GM12878 (cell line): Measurements from ENCODE around the gene PRICKLE4. TPM values are rescaled to one million over a fixed set of nuclear protein-coding genes. Genes with fewer than 3 reads are reported as not detected.

Experiments used
- CREM ChIP-seq: IDR thresholded peaks from 2 replicates; pipeline ENCODE4 v1.6.1; 2014; ENCODE audit warnings: antibody characterized with exemption, low read depth
- KAT2A ChIP-seq: conservative IDR thresholded peaks from 2 replicates; pipeline ENCODE4 v1.6.1; 2011; ENCODE audit warnings: low read depth, low read length; ENCODE audit not compliant: control insufficient read depth
- PML ChIP-seq: IDR thresholded peaks from 2 replicates; pipeline ENCODE4 v1.6.1; 2012; ENCODE audit warnings: low read length, inconsistent platforms
- POLR2A ChIP-seq: IDR thresholded peaks from 2 replicates; pipeline ENCODE4 v1.6.1; 2011; ENCODE audit warnings: low read depth, mild to moderate bottlenecking, low read length
- POU2F2 ChIP-seq: IDR thresholded peaks from 3 replicates; pipeline ENCODE4 v1.6.1; 2011; ENCODE audit warnings: low read depth, mild to moderate bottlenecking, low read length, borderline replicate concordance
- SIN3A ChIP-seq: IDR thresholded peaks from 2 replicates; pipeline ENCODE4 v1.6.1; 2012; ENCODE audit warnings: low read depth, low read length, improper control_type of control experiment
- SMARCA5 ChIP-seq: fragments of 450-650 bp; IDR thresholded peaks from 2 replicates; pipeline ENCODE4 v1.6.1; 2017; ENCODE audit warnings: mild to moderate bottlenecking
- SREBF2 ChIP-seq: IDR thresholded peaks from 2 replicates; pipeline ENCODE4 v1.6.1; 2012; ENCODE audit warnings: mild to moderate bottlenecking, low read length
- SUZ12 ChIP-seq: fragments of 200-600 bp; sonication (generic); IDR thresholded peaks from one replicate; pipeline ENCODE4 v1.6.1; 2018; ENCODE audit warnings: antibody characterized with exemption, mild to moderate bottlenecking; ENCODE audit not compliant: unreplicated experiment
- TCF12 ChIP-seq: IDR thresholded peaks from 2 replicates; pipeline ENCODE4 v1.6.1; 2011; ENCODE audit warnings: low read depth, mild to moderate bottlenecking, low read length
- ZNF622 ChIP-seq: fragments of 450-650 bp; IDR thresholded peaks from 2 replicates; pipeline ENCODE4 v1.6.1; 2017; ENCODE audit warnings: mild to moderate bottlenecking, inconsistent platforms
- ZZZ3 ChIP-seq: IDR thresholded peaks from 2 replicates; pipeline ENCODE4 v1.6.1; 2011; ENCODE audit warnings: low read depth; ENCODE audit not compliant: control insufficient read depth, insufficient read length
- polyA plus RNA-seq, 11 experiments: library from polyadenylated mRNA; depleted of rRNA in 4 of 11; unstranded in 6 of 11; stranded (reverse) in 5 of 11; fragments of >200 nt; fragmentation: Nextera tagmentation in 4 of 11; fragmentation: Illumina TruSeq in 1 of 11; extraction: Ambion mirVana in 4 of 11; extraction: Trizol in 1 of 11; gene quantifications; 1 replicate in 1 of 11; 2 replicates in 10 of 11; pipeline versions ENCODE4 v1.2.1 to v1.2.3, GENCODE V29; 2011 to 2016; ENCODE audit warnings: inconsistent platforms in 2 of 11, missing spikeins in 2 of 11, low read depth in 1 of 11
- total RNA-seq, 4 experiments: library from RNA; depleted of rRNA in 3 of 4; stranded (reverse); fragments of >200 nt in 3 of 4; fragmentation: Illumina TruSeq in 1 of 4; extraction: Trizol in 1 of 4; gene quantifications; 2 replicates each; pipeline versions ENCODE4 v1.2.1 to v1.2.3, GENCODE V29; 2013 to 2021
- TF ChIP-seq, protein P1 (sequence below): fragments of 450-650 bp; IDR thresholded peaks from 2 replicates; pipeline ENCODE4 v1.6.1; 2014; ENCODE audit warnings: mild to moderate bottlenecking
- TF ChIP-seq, protein P2 (sequence below): fragments of 450-650 bp; IDR thresholded peaks from 2 replicates; pipeline ENCODE4 v1.6.1; 2016; ENCODE audit warnings: mild to moderate bottlenecking, moderate library complexity, borderline replicate concordance
- TF ChIP-seq, protein P3 (sequence below): fragments of 450-650 bp; IDR thresholded peaks from 2 replicates; pipeline ENCODE4 v1.6.1; 2016; ENCODE audit warnings: mild to moderate bottlenecking
- TF ChIP-seq, protein P4 (sequence below): IDR thresholded peaks from 2 replicates; pipeline ENCODE4 v1.6.1; 2011; ENCODE audit warnings: low read depth, low read length, improper control_type of control experiment, borderline replicate concordance
- TF ChIP-seq, protein P5 (sequence below): fragments of 450-650 bp; IDR thresholded peaks from 2 replicates; pipeline ENCODE4 v1.6.1; 2016; ENCODE audit warnings: mild to moderate bottlenecking
- TF ChIP-seq, protein P6 (sequence below): IDR thresholded peaks from 2 replicates; pipeline ENCODE4 v1.6.1; 2011; ENCODE audit warnings: low read depth, mild to moderate bottlenecking, low read length, moderate library complexity, borderline replicate concordance; ENCODE audit errors: extremely low read depth
- TF ChIP-seq, protein P7 (sequence below): fragments of 450-650 bp; IDR thresholded peaks from 2 replicates; pipeline ENCODE4 v1.6.1; 2017; ENCODE audit warnings: borderline replicate concordance

Gene PRICKLE4
- total and polyA plus RNA-seq, 10 of the 15 experiments (the other 5 are each of a cell fraction or from before 2014, with no cell fraction given), result 0.33 to 0.85 (median 0.35) TPM; not detected in 7

DNA sequence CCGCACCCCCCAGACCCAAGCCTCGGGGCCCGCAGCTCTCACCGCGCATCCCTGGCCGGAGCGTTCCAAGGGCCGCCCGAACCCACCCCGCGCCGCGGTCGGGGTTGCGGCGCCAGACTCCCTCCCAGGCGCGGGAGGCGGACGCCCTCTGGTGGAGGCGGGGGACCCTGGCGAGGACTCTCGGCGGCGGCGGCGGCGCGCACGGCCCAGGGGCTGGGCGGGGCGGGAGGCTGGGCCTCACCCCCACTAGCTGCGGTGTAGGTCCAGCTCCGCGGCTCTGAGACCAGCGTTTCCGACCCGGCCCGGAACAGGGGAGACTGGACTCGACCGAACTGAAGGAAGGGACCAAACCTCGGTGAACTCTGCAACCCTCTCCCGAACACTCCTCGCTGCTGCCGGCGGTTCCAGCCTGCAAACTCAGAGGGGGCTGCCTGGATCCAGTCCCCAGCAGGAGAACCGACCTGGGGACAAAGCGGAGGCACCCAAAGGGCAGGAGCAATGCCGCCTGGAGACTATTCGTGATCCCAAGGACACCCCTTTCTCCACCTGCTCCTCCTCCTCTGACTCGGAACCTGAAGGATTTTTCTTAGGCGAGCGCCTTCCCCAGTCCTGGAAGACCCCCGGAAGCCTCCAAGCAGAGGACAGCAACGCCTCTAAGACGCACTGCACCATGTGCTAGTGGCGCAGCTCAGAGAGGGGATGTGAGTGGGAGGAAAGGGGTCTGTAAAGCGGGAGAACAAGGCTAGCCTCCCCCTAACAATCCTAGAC is 6.1 kb downstream of the PRICKLE4 start (continued):
- TF ChIP-seq, protein P1, sequence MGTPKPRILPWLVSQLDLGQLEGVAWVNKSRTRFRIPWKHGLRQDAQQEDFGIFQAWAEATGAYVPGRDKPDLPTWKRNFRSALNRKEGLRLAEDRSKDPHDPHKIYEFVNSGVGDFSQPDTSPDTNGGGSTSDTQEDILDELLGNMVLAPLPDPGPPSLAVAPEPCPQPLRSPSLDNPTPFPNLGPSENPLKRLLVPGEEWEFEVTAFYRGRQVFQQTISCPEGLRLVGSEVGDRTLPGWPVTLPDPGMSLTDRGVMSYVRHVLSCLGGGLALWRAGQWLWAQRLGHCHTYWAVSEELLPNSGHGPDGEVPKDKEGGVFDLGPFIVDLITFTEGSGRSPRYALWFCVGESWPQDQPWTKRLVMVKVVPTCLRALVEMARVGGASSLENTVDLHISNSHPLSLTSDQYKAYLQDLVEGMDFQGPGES, result no peak
- peak; percentile 46; the same call in 1 of the 2 replicates for TF ChIP-seq SIN3A
- TF ChIP-seq SUZ12, result no peak
- TF ChIP-seq, protein P2, sequence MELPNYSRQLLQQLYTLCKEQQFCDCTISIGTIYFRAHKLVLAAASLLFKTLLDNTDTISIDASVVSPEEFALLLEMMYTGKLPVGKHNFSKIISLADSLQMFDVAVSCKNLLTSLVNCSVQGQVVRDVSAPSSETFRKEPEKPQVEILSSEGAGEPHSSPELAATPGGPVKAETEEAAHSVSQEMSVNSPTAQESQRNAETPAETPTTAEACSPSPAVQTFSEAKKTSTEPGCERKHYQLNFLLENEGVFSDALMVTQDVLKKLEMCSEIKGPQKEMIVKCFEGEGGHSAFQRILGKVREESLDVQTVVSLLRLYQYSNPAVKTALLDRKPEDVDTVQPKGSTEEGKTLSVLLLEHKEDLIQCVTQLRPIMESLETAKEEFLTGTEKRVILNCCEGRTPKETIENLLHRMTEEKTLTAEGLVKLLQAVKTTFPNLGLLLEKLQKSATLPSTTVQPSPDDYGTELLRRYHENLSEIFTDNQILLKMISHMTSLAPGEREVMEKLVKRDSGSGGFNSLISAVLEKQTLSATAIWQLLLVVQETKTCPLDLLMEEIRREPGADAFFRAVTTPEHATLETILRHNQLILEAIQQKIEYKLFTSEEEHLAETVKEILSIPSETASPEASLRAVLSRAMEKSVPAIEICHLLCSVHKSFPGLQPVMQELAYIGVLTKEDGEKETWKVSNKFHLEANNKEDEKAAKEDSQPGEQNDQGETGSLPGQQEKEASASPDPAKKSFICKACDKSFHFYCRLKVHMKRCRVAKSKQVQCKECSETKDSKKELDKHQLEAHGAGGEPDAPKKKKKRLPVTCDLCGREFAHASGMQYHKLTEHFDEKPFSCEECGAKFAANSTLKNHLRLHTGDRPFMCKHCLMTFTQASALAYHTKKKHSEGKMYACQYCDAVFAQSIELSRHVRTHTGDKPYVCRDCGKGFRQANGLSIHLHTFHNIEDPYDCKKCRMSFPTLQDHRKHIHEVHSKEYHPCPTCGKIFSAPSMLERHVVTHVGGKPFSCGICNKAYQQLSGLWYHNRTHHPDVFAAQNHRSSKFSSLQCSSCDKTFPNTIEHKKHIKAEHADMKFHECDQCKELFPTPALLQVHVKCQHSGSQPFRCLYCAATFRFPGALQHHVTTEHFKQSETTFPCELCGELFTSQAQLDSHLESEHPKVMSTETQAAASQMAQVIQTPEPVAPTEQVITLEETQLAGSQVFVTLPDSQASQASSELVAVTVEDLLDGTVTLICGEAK, result no peak
- TF ChIP-seq, protein P3, sequence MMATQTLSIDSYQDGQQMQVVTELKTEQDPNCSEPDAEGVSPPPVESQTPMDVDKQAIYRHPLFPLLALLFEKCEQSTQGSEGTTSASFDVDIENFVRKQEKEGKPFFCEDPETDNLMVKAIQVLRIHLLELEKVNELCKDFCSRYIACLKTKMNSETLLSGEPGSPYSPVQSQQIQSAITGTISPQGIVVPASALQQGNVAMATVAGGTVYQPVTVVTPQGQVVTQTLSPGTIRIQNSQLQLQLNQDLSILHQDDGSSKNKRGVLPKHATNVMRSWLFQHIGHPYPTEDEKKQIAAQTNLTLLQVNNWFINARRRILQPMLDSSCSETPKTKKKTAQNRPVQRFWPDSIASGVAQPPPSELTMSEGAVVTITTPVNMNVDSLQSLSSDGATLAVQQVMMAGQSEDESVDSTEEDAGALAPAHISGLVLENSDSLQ, result no peak
- TF ChIP-seq CREM, result no peak
- TF ChIP-seq SMARCA5, result peak; percentile 96
- no peak for TF ChIP-seq PML
- TF ChIP-seq KAT2A, result no peak
- TF ChIP-seq, protein P4, sequence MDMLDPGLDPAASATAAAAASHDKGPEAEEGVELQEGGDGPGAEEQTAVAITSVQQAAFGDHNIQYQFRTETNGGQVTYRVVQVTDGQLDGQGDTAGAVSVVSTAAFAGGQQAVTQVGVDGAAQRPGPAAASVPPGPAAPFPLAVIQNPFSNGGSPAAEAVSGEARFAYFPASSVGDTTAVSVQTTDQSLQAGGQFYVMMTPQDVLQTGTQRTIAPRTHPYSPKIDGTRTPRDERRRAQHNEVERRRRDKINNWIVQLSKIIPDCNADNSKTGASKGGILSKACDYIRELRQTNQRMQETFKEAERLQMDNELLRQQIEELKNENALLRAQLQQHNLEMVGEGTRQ, result no peak
- TF ChIP-seq, protein P5, sequence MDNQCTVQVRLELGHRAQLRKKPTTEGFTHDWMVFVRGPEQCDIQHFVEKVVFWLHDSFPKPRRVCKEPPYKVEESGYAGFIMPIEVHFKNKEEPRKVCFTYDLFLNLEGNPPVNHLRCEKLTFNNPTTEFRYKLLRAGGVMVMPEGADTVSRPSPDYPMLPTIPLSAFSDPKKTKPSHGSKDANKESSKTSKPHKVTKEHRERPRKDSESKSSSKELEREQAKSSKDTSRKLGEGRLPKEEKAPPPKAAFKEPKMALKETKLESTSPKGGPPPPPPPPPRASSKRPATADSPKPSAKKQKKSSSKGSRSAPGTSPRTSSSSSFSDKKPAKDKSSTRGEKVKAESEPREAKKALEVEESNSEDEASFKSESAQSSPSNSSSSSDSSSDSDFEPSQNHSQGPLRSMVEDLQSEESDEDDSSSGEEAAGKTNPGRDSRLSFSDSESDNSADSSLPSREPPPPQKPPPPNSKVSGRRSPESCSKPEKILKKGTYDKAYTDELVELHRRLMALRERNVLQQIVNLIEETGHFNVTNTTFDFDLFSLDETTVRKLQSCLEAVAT, result no peak
- TF ChIP-seq POLR2A, result no peak; the same call in none of the 2 replicates
- TF ChIP-seq TCF12, result peak; percentile 33; the same call in 1 of the 2 replicates
- TF ChIP-seq POU2F2, result no peak
- TF ChIP-seq ZZZ3, result no peak
- TF ChIP-seq, protein P6, sequence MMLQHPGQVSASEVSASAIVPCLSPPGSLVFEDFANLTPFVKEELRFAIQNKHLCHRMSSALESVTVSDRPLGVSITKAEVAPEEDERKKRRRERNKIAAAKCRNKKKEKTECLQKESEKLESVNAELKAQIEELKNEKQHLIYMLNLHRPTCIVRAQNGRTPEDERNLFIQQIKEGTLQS, result no peak
- no peak for TF ChIP-seq SREBF2
- TF ChIP-seq, protein P7, sequence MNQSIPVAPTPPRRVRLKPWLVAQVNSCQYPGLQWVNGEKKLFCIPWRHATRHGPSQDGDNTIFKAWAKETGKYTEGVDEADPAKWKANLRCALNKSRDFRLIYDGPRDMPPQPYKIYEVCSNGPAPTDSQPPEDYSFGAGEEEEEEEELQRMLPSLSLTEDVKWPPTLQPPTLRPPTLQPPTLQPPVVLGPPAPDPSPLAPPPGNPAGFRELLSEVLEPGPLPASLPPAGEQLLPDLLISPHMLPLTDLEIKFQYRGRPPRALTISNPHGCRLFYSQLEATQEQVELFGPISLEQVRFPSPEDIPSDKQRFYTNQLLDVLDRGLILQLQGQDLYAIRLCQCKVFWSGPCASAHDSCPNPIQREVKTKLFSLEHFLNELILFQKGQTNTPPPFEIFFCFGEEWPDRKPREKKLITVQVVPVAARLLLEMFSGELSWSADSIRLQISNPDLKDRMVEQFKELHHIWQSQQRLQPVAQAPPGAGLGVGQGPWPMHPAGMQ, result no peak
- no peak for TF ChIP-seq ZNF622
